GM23248 (cell line): ENCODE results near the gene MACIR. TPM values are rescaled to one million over a fixed set of nuclear protein-coding genes. Genes with fewer than 3 reads are reported as not detected.

ENCODE experiments used
- DNase-seq: peaks from one replicate; pipeline ENCODE4 v3.0.0-alpha.2; 2015
- H2AFZ ChIP-seq: fragments of 200-600 bp; sonication (generic); 2 replicates; pipeline ENCODE4 v1.6.1; 2016; ENCODE audit warnings: antibody characterized with exemption
- H3F3A ChIP-seq: fragments of 200-600 bp; sonication (generic); 2 replicates; pipeline ENCODE4 v1.6.1; 2016; ENCODE audit warnings: mild to moderate bottlenecking, antibody characterized with exemption, mixed run types; ENCODE audit not compliant: insufficient read depth
- H3K27ac ChIP-seq: fragments of 200-600 bp; sonication (generic); 2 replicates; pipeline ENCODE4 v1.5.1; 2016; ENCODE audit warnings: mild to moderate bottlenecking
- H3K27me3 ChIP-seq: fragments of 200-600 bp; sonication (generic); replicated peaks from 2 replicates; pipeline ENCODE4 v1.6.1; 2016; ENCODE audit warnings: mild to moderate bottlenecking; ENCODE audit not compliant: insufficient read depth
- H3K36me3 ChIP-seq: fragments of 200-600 bp; sonication (generic); 2 replicates; pipeline ENCODE4 v1.6.1; 2016; ENCODE audit warnings: low read depth, mild to moderate bottlenecking
- H3K4me1 ChIP-seq: fragments of 200-600 bp; sonication (generic); 2 replicates; pipeline ENCODE4 v1.6.1; 2016; ENCODE audit warnings: mild to moderate bottlenecking; ENCODE audit not compliant: insufficient read depth
- H3K4me2 ChIP-seq: fragments of 200-600 bp; sonication (generic); one replicate; pipeline ENCODE4 v1.6.1; 2016; ENCODE audit warnings: mild to moderate bottlenecking; ENCODE audit not compliant: unreplicated experiment
- H3K4me3 ChIP-seq: fragments of 200-600 bp; sonication (generic); 2 replicates; pipeline ENCODE4 v1.5.1; 2016; ENCODE audit warnings: mild to moderate bottlenecking
- H3K79me2 ChIP-seq: fragments of 200-600 bp; sonication (generic); 2 replicates; pipeline ENCODE4 v1.6.1; 2016; ENCODE audit warnings: mild to moderate bottlenecking; ENCODE audit not compliant: insufficient read depth
- H3K9ac ChIP-seq: fragments of 200-600 bp; sonication (generic); 2 replicates; pipeline ENCODE4 v1.6.1; 2016; ENCODE audit warnings: mild to moderate bottlenecking
- H3K9me2 ChIP-seq: fragments of 200-600 bp; sonication (generic); 2 replicates; pipeline ENCODE4 v1.6.1; 2016; ENCODE audit warnings: mixed run types, mild to moderate bottlenecking, moderate library complexity; ENCODE audit not compliant: insufficient read depth
- H3K9me3 ChIP-seq: fragments of 200-600 bp; sonication (generic); one replicate; pipeline ENCODE4 v1.6.1; 2017; ENCODE audit warnings: low read depth
- H4K20me1 ChIP-seq: fragments of 200-600 bp; sonication (generic); 2 replicates; pipeline ENCODE4 v1.6.0; 2016; ENCODE audit not compliant: insufficient read depth
- EZH2 ChIP-seq: fragments of 200-600 bp; sonication (generic); IDR thresholded peaks from 2 replicates; pipeline ENCODE4 v1.6.1; 2018; ENCODE audit warnings: antibody characterized with exemption, mild to moderate bottlenecking; ENCODE audit not compliant: insufficient read depth, poor library complexity, severe bottlenecking
- EZH2phosphoT487 ChIP-seq: fragments of 200-600 bp; sonication (generic); IDR thresholded peaks from 2 replicates; pipeline ENCODE4 v1.6.1; 2018; ENCODE audit warnings: antibody characterized with exemption, moderate library complexity, mild to moderate bottlenecking, low read depth; ENCODE audit not compliant: insufficient read depth
- WGBS, 2 experiments: methylation state at CpG; one replicate each; pipeline ENCODE4 v1.1.6; 2015 to 2017; ENCODE audit warnings: low lambda C conversion rate in 2 of 2, low coverage in 1 of 2; ENCODE audit errors: missing lambda C conversion rate in 2 of 2; 5-methylcytosine and 5-hydroxymethylcytosine counted together
- in situ Hi-C: fragments of 300-500 bp; cut with MboI; formaldehyde crosslinking; loops from 2 replicates; pipeline ENCODE4 v1.15.0; 2020
- polyA plus RNA-seq: library from polyadenylated mRNA; unstranded; fragments of >200 nt; fragmentation: Nextera tagmentation; extraction: Ambion mirVana; gene quantifications from 2 replicates; pipeline ENCODE4 v1.2.1, GENCODE V29; 2016
- total RNA-seq: library from RNA; depleted of rRNA; stranded (reverse); fragments of >200 nt; shearing (Covaris generic); gene quantifications from 2 replicates; pipeline ENCODE4 v1.2.3, GENCODE V29; 2014

The MACIR gene
- total and polyA plus RNA-seq, 2 experiments from 2014 or later, result 35.7 to 36.3 TPM

- Histone ChIP-seq H3K36me3 (peaks cover 7% of the 10 kb centered on the region; the same call in 1 of the 2 replicates), H3K27ac (no peak overlapping the region), H3F3A (0 out of 2 replicates have a peak, but pooled peaks cover 4% of the 10 kb centered on the region), H3K79me2 (peaks cover 15% of the 10 kb centered on the region), H3K4me3 (no peak overlapping the region), H3K27me3 (no peaks in the 10 kb centered on the region), H3K9me2 (no peaks in the 10 kb centered on the region), H3K4me1 (no peaks in the 10 kb centered on the region), H4K20me1 (no peaks in the 10 kb centered on the region), H3K9ac (no peak overlapping the region), H3K9me3 (no peaks in the 10 kb centered on the region), H3K4me2 (no peak overlapping the region), H2AFZ (no peak overlapping the region)
- TF ChIP-seq EZH2phosphoT487 (no peak), EZH2 (no peak)
- no peak for DNase-seq
- in situ Hi-C loops, result no loop called here
- WGBS, 2 experiments, result 95 to 96% methylated on average over 3 of the region's 3 CpGs
Measured at GRCh38 chr5:103283869-103284268, 25.3 kb downstream of the MACIR start.

DNA sequence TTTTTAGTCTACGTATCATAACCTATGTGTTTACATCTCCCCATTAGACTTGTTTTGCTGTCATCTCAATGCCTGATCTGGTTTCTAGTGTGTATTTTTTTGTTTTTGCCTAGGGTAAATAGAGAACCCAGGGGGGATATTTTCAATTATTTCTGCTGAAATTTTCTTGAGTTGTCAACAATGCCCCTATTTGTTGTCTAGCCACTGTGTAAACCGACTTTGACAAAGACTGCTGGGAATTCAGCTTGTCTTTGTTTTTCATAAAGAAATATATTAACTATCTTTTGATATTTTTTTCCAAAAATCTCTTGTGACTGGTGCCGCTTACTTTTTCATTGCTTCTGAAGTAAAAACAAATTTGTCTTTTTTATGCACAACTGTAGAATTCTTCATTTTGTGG, 28.1 kb downstream of the MACIR start:
- Histone ChIP-seq H3K27me3 (no peaks in the 10 kb centered on the region), H4K20me1 (no peaks in the 10 kb centered on the region), H3K4me3 (no peak overlapping the region), H3K4me1 (no peaks in the 10 kb centered on the region), H3F3A (0 out of 2 replicates have a peak, but pooled peaks cover 4% of the 10 kb centered on the region), H3K9ac (no peak overlapping the region), H2AFZ (no peak overlapping the region), H3K4me2 (no peak overlapping the region), H3K9me3 (no peaks in the 10 kb centered on the region), H3K27ac (no peak overlapping the region), H3K36me3 (no peaks in the 10 kb centered on the region), H3K9me2 (no peaks in the 10 kb centered on the region), H3K79me2 (no peaks in the 10 kb centered on the region)
- TF ChIP-seq EZH2phosphoT487 (no peak), EZH2 (no peak)
- no peak for DNase-seq
- WGBS, 2 experiments, result 95 to 99% methylated on average over 3 of the region's 3 CpGs
- in situ Hi-C loops, result no loop called here

DNA sequence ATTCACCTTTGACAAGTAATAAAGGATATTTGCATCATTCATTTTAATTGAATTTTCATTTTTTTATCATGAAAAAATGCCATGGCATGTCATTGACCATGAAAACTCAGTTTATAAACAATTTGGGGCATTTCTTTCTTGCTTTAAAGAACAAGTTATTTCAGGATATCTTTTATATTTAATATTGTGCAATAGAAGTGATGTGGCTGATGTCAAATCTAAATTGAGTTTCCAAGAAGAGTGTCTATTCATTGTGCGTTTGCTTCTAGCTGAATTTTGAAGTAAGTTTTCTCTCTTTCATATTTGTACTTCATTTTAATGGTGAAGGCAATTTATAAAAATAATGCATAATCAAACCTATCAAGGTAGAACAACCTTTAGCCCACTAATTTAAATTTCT, 30.5 kb downstream of the MACIR start:
- WGBS, 2 experiments, result 96 to 98% methylated on average over 1 of the region's 1 CpG
- in situ Hi-C loops, result no loop called here
- TF ChIP-seq EZH2 (no peak), EZH2phosphoT487 (no peak)

GRCh38 chr5:103290846-103291245, 32.3 kb downstream of the MACIR start:
- H2AFZ ChIP-seq, result no peak overlapping the region
- in situ Hi-C loops, result no loop called here
- no peaks in the 10 kb centered on the region for H3K9me2 ChIP-seq
- 35 to 38% methylated on average over 1 of the region's 1 CpG for whole genome bisulfite sequencing, 2 experiments
- no peak for DNase-seq
- H3K4me2 ChIP-seq, result no peak overlapping the region
- no peak overlapping the region for H3K27ac ChIP-seq
- H3K79me2 ChIP-seq, result no peaks in the 10 kb centered on the region
- no peaks in the 10 kb centered on the region for H3K4me1 ChIP-seq
- no peak for TF ChIP-seq EZH2phosphoT487
- TF ChIP-seq EZH2, result no peak
- 0 out of 2 replicates have a peak, but pooled peaks cover 4% of the 10 kb centered on the region for H3F3A ChIP-seq
- H3K36me3 ChIP-seq, result no peaks in the 10 kb centered on the region
- no peak overlapping the region for H3K4me3 ChIP-seq
- no peaks in the 10 kb centered on the region for H3K9me3 ChIP-seq
- no peaks in the 10 kb centered on the region for H3K27me3 ChIP-seq
- H3K9ac ChIP-seq, result no peak overlapping the region
- no peaks in the 10 kb centered on the region for H4K20me1 ChIP-seq

More for the DNA sequence above, 30.5 kb downstream of the MACIR start:
- Histone ChIP-seq H3K27ac (no peak overlapping the region), H3K4me2 (no peak overlapping the region), H3F3A (0 out of 2 replicates have a peak, but pooled peaks cover 4% of the 10 kb centered on the region), H3K79me2 (no peaks in the 10 kb centered on the region), H2AFZ (no peak overlapping the region), H4K20me1 (no peaks in the 10 kb centered on the region), H3K9me2 (no peaks in the 10 kb centered on the region), H3K27me3 (no peaks in the 10 kb centered on the region), H3K9ac (no peak overlapping the region), H3K9me3 (no peaks in the 10 kb centered on the region), H3K36me3 (no peaks in the 10 kb centered on the region), H3K4me3 (no peak overlapping the region), H3K4me1 (no peaks in the 10 kb centered on the region)
- DNase-seq, result no peak

DNA sequence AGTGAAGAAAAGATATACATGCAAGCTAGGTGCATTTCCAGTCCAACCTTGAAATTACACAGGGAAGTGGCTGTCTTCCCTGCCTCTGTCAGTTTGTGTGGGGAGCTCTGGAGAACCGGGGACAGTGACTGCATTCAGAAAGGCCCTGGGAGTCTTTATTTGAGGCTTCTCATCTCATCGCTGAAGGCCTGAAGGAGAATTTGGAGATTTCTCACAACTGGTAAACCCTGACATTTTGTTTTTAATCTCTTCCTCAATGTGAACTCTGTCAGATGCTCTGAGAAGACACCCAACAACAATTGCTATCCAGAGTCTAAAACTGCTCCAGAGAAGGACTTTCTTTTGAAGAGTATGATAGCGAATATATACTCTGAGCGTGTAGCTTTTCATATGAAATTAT, 33.0 kb downstream of the MACIR start:
- Histone ChIP-seq H3F3A (0 out of 2 replicates have a peak, but pooled peaks cover 4% of the 10 kb centered on the region), H3K4me1 (no peaks in the 10 kb centered on the region), H3K27ac (no peak overlapping the region), H3K36me3 (no peaks in the 10 kb centered on the region), H3K79me2 (no peaks in the 10 kb centered on the region), H2AFZ (no peak overlapping the region), H3K4me2 (no peak overlapping the region), H3K27me3 (no peaks in the 10 kb centered on the region), H3K4me3 (no peak overlapping the region), H3K9me3 (no peaks in the 10 kb centered on the region), H4K20me1 (no peaks in the 10 kb centered on the region), H3K9ac (no peak overlapping the region), H3K9me2 (no peaks in the 10 kb centered on the region)
- 84 to 87% methylated on average over 4 of the region's 4 CpGs for WGBS, 2 experiments
- in situ Hi-C loops, result no loop called here
- TF ChIP-seq EZH2phosphoT487 (no peak), EZH2 (no peak)
- no peak for DNase-seq
